HG03521 (cell line): Measurements from ENCODE around the gene PRCC.

Experiments
- ATAC-seq: cut with Tn5 transposase; IDR thresholded peaks from one replicate; pipeline ENCODE4 v1.9.1; 2021; ENCODE audit warnings: mild to moderate bottlenecking, moderate library complexity; ENCODE audit not compliant: unreplicated experiment

PRCC gene, protein sequence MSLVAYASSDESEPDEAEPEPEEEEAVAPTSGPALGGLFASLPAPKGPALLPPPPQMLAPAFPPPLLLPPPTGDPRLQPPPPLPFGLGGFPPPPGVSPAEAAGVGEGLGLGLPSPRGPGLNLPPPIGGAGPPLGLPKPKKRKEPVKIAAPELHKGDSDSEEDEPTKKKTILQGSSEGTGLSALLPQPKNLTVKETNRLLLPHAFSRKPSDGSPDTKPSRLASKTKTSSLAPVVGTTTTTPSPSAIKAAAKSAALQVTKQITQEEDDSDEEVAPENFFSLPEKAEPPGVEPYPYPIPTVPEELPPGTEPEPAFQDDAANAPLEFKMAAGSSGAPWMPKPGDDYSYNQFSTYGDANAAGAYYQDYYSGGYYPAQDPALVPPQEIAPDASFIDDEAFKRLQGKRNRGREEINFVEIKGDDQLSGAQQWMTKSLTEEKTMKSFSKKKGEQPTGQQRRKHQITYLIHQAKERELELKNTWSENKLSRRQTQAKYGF

GRCh38 chr1:156767101-156767878 lies at the start of gene PRCC:
Gene PRCC, plus strand, starts transcription at chr1:156767535. Its CDS starts 237 bp downstream, at chr1:156767772.
- ATAC-seq: peak; percentile 95

GRCh38 chr1:156721131-156721530 lies 46.2 kb upstream of the PRCC start:
- no peak for ATAC-seq

- no peak for ATAC-seq
Measured at GRCh38 chr1:156721535-156721934, 45.8 kb upstream of the PRCC start.

DNA sequence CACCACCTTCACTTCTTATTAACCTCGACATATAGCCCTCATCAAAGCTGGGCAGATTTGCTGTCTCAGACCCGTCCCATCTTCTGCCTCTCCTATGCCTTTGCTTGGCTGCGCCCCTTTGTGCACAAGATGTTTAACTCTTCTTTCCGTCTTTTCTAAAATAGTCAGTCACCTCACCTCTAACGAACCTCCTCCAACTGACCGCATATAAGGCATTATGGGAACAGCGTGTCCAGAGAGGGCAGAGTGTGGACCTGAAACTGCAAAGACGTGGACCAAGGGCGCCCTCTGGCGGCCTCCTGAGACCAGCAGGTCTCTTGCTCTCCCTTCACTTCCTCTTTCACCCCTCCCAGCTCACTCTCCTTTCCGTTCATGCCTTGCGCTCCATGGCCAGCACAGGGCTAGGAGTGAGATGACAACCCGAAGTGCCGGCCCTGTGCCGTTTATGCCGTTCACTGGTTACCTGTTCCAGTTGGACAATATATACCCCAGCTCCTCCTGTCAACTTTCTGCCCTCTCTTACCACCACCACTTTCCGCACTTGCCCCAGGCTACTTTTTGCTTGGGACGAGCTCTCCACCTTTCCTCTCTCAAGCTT lies 41.6 kb upstream of the PRCC start:
- ATAC-seq: no peak

DNA sequence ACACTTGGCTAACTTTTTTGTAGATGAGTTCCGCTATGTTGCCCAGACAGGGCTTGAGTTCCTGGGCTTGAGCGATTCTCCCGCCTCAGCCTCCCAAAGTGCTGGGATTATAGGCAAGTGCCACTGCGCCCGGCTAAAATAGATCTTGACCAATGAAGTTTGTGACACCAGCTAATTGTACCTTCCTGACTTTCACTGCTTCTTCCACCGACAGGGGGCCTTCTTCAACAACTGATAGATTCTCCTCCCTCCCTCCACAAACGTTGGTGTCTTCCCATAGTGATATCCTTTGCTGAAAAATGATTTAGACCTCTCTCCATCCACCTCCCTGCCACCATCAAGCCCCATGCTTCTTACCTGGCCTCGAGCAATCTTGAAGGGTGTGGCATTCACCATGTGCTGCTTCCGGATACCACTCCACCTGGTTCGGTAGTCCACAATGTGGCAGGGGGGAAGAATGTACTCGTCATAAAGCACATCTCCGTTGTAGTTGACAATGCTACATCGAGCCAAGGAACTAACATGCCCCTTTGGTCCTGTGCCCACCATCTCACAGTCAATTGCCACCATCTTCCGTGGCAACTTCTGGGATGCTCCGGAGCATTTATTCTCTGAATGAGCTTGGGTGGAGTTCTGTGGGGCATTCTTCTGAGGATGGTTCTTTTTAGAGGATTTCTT lies 40.6 kb upstream of the PRCC start:
- ATAC-seq: no peak

DNA sequence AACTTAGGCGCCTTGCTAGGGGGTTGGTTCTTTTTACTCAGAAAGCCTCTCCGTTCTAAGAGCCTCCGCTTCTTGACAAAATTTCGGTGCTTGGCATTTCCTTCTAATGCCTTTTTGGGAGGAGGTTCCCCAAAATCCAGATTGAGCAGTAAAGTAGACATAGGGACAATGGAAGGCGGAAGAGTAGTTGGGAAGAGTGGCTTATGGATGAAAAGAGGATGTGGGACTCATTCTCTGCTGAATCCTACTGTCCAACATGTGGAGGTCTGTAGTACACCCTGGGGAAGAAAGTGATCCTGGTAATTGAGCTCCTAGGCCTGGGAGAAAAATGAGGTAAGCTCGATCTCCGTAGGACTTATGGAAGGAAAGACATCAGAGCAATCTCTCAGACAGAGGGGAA lies 39.8 kb upstream of the PRCC start:
- ATAC-seq: no peak

GRCh38 chr1:156727926-156728598 lies 39.3 kb upstream of the PRCC start, which contains the start of gene METTL25B:
Gene METTL25B, plus strand, starts transcription at chr1:156728469. Its CDS starts 636 bp downstream, at chr1:156729105.
- peak; percentile 62 for ATAC-seq

GRCh38 chr1:156728599-156729462 lies 38.5 kb upstream of the PRCC start, which contains the start of gene ISG20L2:
Gene ISG20L2, minus strand, starts transcription at chr1:156728766. Its CDS starts 1,114 bp downstream, at chr1:156727652.
- peak; percentile 90 for ATAC-seq

GRCh38 chr1:156733989-156734584 lies 33.2 kb upstream of the PRCC start:
- ATAC-seq: no peak

DNA sequence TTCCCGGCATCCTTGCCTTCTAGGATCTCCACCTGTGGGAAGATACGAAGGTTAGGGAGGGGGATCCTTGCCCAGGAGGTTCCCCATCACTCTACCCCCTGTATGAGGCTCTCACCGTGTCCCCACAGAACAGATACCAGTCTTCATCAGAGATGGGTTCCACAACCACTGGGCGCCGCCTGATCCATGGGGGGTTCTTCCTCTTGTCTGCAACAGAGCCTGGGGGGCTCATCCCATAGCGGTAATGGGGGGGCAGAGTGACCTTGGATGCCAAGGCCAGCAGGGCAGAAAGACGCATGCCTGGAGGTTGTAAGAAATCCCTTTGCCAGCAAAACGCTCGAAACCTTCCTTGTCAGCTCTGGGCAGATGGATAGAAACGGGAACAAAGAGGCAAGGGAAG lies 28.9 kb upstream of the PRCC start:
- ATAC-seq: no peak

GRCh38 chr1:156738916-156739315 lies 28.4 kb upstream of the PRCC start:
- no peak for ATAC-seq

- peak; percentile 4 for ATAC-seq
Measured at GRCh38 chr1:156740237-156740740, 27.0 kb upstream of the PRCC start.

GRCh38 chr1:156740741-156741480 lies 26.4 kb upstream of the PRCC start, which contains the start of gene MRPL24:
Gene MRPL24, minus strand, starts transcription at chr1:156741088. Its CDS starts 2,384 bp downstream, at chr1:156738704.
- peak; percentile 85 for ATAC-seq

- peak; percentile 1 for ATAC-seq
Measured at GRCh38 chr1:156741481-156741983, 25.8 kb upstream of the PRCC start.

DNA sequence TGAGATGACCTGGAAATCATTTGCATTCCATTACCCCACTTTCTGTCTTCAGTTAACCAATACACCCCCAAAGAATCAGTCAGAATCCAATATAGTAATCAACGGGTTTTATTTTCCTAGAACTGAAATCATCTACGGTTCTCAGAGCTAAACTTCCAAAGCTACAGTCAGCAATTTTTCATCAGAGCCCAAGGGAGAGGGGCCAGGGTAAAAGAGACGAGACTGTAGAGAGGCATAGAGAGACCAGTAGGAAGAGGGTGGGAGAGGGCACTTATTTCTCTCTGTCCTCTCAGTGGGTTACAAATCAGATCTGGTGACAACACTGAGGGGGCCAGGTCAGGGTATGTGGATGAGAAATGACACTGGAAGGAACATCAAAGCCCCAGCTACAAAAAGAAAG lies 25.3 kb upstream of the PRCC start:
- no peak for ATAC-seq

GRCh38 chr1:156742801-156743200 lies 24.5 kb upstream of the PRCC start:
- no peak for ATAC-seq
